ENCODE results near the gene ASIC2. TPM values are rescaled to one million over a fixed set of nuclear protein-coding genes. Genes with fewer than 3 reads are reported as not detected.

The ASIC2 gene
- total RNA-seq, 1 experiment from 2014 or later = 0.09 TPM

DNA sequence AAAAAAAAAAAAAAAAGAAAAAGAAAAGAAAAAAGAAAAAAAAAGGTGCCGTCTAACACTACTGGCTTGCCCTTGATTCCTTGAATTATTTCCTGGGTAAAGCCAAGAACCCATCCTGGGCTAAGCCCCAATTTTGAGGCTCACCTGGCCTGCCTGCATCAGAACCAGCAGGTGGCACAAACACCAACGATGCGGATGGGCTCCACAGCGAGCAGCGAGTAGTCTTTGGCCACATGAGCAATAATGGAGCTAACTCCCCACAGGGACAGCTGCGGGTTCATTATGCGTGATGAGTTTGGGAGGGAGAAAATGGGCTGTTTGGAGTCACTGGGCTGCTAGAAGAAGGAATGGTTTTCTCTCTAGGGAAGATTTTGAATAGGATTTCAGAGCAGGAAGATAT lies 91.1 kb downstream of the ASIC2 start:
- Histone ChIP-seq H3F3A (ENCODE audit: insufficient read depth, low read depth) (no peaks in the 10 kb centered on the region), H3K9me3 (ENCODE audit: insufficient read depth, low read depth) (no peaks in the 10 kb centered on the region), H3K36me3 (ENCODE audit: low read depth) (no peaks in the 10 kb centered on the region), H3K4me1 (replicated peaks; ENCODE audit: insufficient read depth) (no peaks in the 10 kb centered on the region), H4K20me1 (ENCODE audit: insufficient read depth) (no peaks in the 10 kb centered on the region; the same call in 1 of the 2 replicates), H3K27me3 (ENCODE audit: insufficient read depth, low read depth) (peaks cover 21% of the 10 kb centered on the region), H3K27ac (no peak overlapping the region), H3K9me2 (ENCODE audit: insufficient read depth) (no peaks in the 10 kb centered on the region), H3K4me2 (no peak overlapping the region), H3K4me3 (no peak overlapping the region), H2AFZ (no peak overlapping the region), H3K79me2 (ENCODE audit: low read depth) (no peaks in the 10 kb centered on the region)
- CTCF ChIA-PET = no interaction called here
- TF ChIP-seq, protein P1, sequence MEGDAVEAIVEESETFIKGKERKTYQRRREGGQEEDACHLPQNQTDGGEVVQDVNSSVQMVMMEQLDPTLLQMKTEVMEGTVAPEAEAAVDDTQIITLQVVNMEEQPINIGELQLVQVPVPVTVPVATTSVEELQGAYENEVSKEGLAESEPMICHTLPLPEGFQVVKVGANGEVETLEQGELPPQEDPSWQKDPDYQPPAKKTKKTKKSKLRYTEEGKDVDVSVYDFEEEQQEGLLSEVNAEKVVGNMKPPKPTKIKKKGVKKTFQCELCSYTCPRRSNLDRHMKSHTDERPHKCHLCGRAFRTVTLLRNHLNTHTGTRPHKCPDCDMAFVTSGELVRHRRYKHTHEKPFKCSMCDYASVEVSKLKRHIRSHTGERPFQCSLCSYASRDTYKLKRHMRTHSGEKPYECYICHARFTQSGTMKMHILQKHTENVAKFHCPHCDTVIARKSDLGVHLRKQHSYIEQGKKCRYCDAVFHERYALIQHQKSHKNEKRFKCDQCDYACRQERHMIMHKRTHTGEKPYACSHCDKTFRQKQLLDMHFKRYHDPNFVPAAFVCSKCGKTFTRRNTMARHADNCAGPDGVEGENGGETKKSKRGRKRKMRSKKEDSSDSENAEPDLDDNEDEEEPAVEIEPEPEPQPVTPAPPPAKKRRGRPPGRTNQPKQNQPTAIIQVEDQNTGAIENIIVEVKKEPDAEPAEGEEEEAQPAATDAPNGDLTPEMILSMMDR (conservative IDR thresholded peaks at IDR 0.05) = no peak
- no peak for TF ChIP-seq EZH2 (IDR thresholded peaks at IDR 0.05; ENCODE audit: low read depth)
- intact Hi-C loops (cut with micrococcal nuclease; ENCODE audit: unreplicated experiment) = no loop called here
- POLR2A ChIA-PET (ENCODE audit: unreplicated experiment) = no interaction called here
- DNase-seq = no peak
- no TSS peak for BruUV-seq (replicated peaks)

DNA sequence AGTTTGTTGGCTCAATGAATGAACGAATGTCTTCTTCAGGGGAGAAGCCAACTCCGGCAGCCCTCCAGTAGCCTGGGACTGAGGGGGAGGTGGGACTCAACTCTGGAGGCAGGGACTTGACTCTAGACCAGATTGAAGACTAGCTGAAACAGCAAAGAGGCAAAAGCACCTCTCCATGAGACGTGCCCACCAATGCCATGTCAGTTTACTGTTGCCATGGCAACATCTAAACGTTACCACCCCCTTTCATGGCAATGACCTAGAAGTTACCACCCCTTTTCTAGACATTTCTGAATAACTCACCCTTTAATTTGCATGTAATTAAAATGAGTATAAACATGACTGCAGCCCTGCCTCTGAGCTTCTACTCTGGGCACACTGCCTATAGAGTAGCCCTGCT lies 91.8 kb downstream of the ASIC2 start:
- Histone ChIP-seq H4K20me1 (ENCODE audit: insufficient read depth) (no peaks in the 10 kb centered on the region; the same call in 1 of the 2 replicates), H3F3A (ENCODE audit: insufficient read depth, low read depth) (no peaks in the 10 kb centered on the region), H3K79me2 (ENCODE audit: low read depth) (no peaks in the 10 kb centered on the region), H3K4me1 (replicated peaks; ENCODE audit: insufficient read depth) (no peaks in the 10 kb centered on the region), H3K9me3 (ENCODE audit: insufficient read depth, low read depth) (no peaks in the 10 kb centered on the region), H3K27me3 (ENCODE audit: insufficient read depth, low read depth) (peaks cover 14% of the 10 kb centered on the region), H3K4me2 (no peak overlapping the region), H3K9me2 (ENCODE audit: insufficient read depth) (no peaks in the 10 kb centered on the region), H3K4me3 (no peak overlapping the region), H2AFZ (no peak overlapping the region), H3K27ac (no peak overlapping the region), H3K36me3 (ENCODE audit: low read depth) (no peaks in the 10 kb centered on the region)
- intact Hi-C loops (cut with micrococcal nuclease; ENCODE audit: unreplicated experiment) = no loop called here
- ChIA-PET POLR2A (ENCODE audit: unreplicated experiment) (no interaction called here), CTCF (no interaction called here)
- TF ChIP-seq, protein P1 (conservative IDR thresholded peaks at IDR 0.05) = no peak
- TF ChIP-seq EZH2 (IDR thresholded peaks at IDR 0.05; ENCODE audit: low read depth) = no peak
- no peak for DNase-seq
- BruUV-seq (replicated peaks) = no TSS peak

DNA sequence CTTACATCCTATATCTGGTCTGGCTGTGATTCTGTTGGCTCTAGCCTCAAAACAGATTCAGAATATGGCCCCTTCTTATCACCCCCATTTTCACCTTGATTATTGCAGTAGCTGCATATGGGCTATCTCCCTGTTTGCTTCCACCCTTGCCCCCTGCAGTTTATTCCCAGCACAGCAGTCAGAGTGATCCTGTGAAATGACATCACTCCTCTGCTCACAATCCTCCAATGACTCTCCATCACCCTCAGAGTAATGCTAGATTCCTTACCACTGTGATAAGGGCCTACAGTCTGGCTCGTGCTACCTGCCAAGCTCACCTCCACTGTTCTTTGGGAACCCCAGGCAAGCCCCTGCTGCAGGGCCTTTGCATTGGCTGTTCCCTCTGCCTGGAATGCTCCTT lies 92.5 kb downstream of the ASIC2 start:
- no peaks in the 10 kb centered on the region for H3K9me3 ChIP-seq (ENCODE audit: insufficient read depth, low read depth)
- DNase-seq = no peak
- BruUV-seq (replicated peaks) = no TSS peak
- H2AFZ ChIP-seq = no peak overlapping the region
- H3F3A ChIP-seq (ENCODE audit: insufficient read depth, low read depth) = no peaks in the 10 kb centered on the region
- H3K79me2 ChIP-seq (ENCODE audit: low read depth) = no peaks in the 10 kb centered on the region
- no peaks in the 10 kb centered on the region for H3K36me3 ChIP-seq (ENCODE audit: low read depth)
- H3K27me3 ChIP-seq (ENCODE audit: insufficient read depth, low read depth) = peaks cover 7% of the 10 kb centered on the region; the same call in 1 of the 2 replicates
- intact Hi-C loops (cut with micrococcal nuclease; ENCODE audit: unreplicated experiment) = no loop called here
- no peaks in the 10 kb centered on the region for H3K9me2 ChIP-seq (ENCODE audit: insufficient read depth)
- H4K20me1 ChIP-seq (ENCODE audit: insufficient read depth) = no peaks in the 10 kb centered on the region; the same call in 1 of the 2 replicates
- no peaks in the 10 kb centered on the region for H3K4me1 ChIP-seq (replicated peaks; ENCODE audit: insufficient read depth)
- no peak overlapping the region for H3K27ac ChIP-seq
- CTCF ChIA-PET = no interaction called here
- TF ChIP-seq, protein P1 (conservative IDR thresholded peaks at IDR 0.05) = no peak
- no peak for TF ChIP-seq EZH2 (IDR thresholded peaks at IDR 0.05; ENCODE audit: low read depth)
- H3K4me2 ChIP-seq = no peak overlapping the region
- POLR2A ChIA-PET (ENCODE audit: unreplicated experiment) = no interaction called here
- H3K4me3 ChIP-seq = no peak overlapping the region
